CMK (cell line): ENCODE measurements around the gene CMIP.

ENCODE experiments used
- DNase-seq: peaks from one replicate; pipeline ENCODE4 v3.0.0-alpha.2; 2010; ENCODE audit warnings: low read depth

The CMIP gene

DNA sequence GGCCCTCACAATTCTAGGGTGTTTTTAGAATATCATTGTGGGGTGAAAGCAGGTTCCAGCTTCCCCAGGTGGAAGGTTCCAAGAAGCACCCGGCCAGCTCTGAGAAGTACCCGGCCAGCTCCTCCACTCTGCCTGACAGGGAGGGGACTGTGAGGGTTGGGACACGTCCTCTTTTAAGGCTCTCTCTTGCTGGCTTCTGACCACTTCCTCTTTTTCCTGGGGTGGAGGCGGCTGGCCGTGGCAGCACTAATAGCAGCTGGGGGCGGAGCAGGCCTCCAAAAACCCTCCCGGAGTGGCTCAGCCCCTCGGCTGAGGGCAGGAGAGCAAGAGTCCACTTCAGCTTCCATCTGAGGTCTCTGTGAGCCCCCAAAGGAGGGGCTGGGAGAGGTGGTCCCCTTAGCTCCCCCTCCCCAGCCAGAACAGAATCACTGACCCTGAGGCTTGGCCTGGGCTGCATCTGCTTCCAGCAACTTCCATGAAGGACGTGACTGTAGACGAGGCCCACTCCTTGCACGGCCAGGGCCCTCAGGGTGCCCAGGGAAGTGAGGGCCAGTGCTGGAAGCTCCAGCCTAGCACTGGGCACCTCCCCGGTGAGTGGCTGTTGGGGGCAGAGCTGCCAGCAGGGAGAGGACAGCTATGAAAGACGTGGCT lies 307.7 kb downstream of the CMIP start:
- peak; percentile 73 for DNase-seq

- no peak for DNase-seq
Observed at GRCh38 chr16:81752876-81753227, 308.2 kb downstream of the CMIP start.

DNA sequence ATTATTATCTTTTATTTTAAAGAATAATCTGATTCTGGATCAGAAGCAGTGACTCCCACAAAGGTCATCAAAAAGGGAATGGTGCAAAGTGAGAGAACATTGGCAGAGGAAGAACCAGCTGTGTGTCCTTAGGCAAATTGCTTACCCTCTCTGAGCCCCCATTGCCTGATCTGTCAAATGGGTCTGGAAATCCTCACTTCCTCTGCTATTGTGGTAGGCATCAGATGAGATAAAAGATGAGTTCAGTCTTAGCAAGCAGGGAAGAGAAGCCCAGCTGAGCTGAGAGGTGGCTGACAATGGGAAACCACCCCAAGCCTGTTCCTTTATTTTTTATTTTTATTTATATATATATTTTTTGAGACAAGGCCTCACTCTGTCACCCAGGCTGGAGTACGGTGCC lies 310.2 kb downstream of the CMIP start:
- DNase-seq, result no peak

DNA sequence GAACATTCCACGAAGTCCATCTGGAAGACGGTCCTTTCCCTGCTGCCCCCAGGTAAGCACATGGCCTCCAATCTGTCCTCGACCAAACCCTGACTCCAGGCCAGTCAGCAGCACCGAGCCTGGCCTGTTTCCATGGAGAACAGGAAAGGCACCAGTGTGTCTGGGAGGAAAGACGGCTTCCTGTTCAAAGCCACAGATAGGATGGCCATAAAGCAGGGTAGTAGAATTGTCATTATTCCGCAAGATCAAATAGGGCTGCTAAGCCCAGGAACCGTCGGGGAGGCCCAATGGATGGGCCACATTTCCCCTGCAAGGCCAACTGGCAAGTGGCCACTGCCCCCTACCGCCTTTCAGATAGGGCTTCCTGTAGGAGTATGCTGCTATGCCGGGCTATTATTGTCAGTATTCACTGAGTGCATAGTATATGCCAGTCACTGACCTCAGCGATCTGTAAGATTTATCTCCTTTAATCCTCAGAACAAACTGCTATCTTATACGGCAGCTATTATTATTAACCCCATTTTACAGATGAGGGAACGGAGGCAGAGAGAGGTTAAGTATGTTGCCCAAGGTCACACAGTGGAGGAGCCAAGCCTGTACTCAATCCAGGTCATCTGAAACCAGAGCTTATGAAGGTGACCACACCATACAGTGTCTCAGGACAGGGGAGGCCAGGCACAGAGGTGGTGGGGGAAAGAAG lies 311.5 kb downstream of the CMIP start:
- peak; percentile 83 for DNase-seq

DNA sequence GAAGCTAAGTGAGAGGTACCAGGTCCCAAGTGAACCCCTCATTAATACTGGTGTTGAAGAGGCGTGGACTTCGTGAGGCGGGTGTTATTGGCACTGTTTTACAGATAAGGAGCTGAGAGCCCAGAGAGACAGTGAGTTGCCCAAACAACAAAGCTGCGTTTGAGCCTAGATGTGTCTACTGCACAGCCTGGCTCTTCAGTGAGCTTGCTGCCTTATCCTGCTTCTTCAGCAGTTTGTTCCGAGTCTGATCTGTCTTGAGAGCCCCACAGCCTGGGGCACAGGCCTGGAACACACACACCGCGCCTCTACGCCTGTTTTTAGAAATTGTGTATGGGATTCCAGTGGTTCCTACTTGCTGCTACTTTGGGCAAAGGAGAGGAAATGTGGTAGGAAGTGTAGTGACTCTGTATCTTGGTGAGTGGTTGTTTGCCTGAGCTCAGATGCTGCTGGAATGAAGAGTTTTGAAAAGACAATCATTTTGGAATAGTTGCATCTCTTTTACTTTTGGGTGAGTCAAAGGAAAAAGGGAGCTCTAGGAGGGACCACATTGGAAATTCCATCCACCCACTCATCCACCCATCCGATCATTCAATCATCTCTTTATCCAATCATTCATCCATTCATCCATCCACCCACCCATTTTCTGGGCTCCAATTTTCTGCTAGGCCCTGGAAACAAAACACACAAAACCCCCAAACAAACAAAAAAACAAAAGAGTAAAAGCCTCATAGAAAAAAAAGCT lies 312.2 kb downstream of the CMIP start:
- no peak for DNase-seq

- no peak for DNase-seq
Observed at GRCh38 chr16:81758376-81758775, 313.8 kb downstream of the CMIP start.
